Stimulated activated CD4-positive, alpha-beta T cell treated with anti-CD3 and anti-CD28 coated beads, Interleukin-2, amount 100 ng/mL, for 24 hours (primary cell): Measurements from ENCODE around the gene RNH1.

Source experiments
- DNase-seq, 2 donors: peaks; one replicate each; pipeline ENCODE4 v3.0.0-alpha.2; 2020

The RNH1 gene

DNA sequence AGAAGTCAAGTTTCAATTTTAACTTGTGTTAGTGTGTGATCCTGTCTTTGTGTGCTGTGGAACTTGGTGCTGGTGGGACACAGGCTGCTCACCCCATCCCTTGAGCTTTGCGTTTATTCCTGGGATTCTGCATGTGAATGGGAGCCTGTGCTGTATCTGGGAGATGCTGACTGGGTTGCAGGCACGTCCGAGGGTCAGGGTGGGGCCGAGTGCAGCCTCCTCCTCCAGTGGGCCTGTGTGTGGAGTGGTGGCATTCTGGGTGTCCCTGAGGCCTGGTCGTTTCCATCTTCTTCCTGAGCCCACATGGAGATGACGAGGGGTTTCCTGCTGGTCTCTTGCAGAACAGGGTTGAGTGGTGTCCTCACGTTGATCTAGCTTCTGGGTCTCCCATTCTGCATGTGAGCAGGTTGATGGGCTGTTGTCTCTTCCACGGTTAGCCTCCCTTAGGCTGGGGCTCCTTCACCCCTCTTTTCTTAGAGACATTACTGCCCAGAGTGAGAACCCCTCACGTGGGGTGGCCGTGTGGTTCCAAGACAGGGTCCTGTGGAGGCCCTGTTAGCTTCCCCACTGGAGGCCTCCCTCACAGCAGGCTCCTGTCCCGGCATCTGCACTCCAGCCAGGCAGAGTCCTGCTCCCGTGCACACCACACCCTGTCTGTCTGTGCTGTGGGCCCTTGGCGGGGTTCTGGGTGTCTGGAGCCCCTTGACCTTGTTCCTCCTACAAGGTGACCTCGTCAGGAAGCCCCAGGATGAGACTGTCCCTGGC, 52.1 kb downstream of the RNH1 start:
- DNase-seq = no peak

DNA sequence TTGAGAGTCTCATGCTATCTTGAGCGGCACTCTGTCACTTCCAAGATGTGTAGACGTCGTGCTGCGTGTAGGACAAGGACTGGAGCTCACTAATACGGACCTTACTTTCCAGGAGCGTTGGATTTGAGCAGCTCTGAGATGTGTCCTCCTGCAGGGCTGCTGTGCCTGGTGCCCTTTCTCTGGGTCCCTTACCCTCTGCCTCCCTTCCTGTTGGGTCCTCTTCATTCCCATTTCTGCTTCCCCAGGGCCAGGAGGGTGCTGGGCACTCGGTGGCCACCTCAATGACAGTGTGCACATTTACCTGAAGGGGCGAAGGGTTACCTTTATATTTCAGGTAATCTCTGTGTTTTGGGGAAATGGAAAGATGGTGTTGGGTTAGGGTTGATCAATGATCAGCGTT, 53.0 kb downstream of the RNH1 start:
- no peak for DNase-seq

DNA sequence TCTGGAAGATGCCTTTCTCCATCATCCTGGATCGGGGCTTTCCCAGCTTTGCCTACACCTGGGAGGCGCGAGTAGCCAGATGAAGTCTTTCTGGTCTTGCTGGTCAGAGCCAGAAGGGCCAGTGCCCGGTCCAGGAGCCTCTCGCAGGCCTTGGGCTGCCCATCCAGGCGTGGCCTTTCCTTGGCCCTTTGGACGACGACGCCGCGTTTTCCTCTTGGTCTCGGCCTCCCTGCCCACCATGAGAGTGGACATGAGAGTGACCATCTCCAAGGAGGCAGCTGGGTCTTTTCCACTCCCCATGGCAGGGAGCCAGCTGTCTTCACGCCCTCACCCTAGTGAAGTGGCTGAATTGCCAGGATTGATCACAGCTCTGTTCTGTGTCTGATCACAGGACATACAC, 53.5 kb downstream of the RNH1 start:
- DNase-seq = no peak

DNA sequence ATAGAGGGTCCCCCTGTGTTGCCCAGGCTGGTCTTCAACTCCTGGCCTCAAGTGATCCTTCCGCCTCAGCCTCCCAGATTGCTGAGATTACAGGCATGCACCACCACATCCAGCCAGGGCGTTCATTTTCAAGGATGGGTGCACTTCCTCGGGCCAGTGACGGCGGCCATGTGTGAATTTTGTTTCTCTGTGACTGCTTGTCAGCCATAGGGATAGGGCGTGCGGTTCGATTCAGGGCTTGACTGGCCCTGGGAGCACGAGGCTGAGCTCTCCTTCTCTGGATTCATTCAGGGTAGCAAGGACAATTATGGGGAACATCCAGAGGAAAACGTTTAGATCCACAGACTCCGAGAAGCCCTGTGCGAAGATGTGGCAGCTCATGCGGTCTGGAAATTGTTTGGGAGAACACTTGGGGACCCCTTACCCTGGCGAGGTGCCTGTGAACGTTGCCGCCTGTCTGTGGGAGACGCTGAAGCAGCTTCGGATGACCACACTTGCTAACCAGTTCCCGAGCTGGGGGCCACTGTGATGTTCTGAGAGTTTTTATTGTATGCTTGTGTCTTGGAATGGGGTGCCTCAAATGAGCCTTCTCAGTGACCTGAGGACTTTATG, 54.0 kb downstream of the RNH1 start:
- no peak for DNase-seq

DNA sequence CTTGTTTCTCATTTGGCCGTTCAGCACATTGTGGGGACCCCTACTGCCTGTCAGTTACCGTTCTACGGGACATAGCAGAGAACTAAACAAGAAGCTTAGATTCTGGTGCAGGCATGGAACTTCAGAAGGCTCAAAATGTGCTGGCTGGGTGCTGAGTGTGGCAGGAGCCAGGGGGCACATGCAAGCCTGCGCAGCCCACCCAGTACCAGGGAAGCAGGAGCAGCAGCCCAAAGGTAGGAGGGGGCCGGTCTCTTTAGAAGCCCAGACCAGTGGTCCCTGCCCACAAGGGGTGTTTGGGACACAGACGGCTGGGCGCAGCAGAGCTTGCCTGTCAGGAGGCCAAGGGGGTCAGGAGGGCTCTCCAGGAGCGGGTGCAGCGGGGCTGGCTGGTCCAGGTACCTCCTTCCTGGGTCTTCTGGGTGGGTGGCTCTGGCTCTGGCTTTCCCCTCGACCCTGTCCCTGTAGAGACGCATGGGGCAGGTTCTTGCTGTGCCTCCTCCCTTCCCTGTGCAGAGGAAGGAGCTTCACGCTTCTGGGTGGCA, 54.8 kb downstream of the RNH1 start:
- DNase-seq = no peak

DNA sequence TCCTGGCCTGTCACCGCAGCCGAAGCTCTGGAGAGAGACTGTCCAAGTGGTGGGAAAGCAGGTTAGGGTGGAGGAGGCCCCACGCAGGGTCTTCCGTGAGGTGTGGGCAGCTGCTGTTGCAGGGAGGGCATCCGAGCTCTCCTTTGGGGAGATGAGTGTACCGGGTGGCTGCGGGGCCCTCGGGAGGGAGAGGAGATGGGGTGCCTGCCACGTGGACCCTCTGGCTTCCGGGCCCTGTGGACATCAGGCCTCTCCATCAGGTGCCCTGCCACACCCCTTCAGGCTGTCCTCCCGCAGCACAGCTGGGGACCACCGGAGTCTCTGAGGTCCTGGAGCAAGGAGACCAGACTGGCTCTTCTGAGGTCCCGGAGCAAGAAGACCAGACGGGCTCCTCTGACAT, 55.3 kb downstream of the RNH1 start:
- no peak for DNase-seq

DNA sequence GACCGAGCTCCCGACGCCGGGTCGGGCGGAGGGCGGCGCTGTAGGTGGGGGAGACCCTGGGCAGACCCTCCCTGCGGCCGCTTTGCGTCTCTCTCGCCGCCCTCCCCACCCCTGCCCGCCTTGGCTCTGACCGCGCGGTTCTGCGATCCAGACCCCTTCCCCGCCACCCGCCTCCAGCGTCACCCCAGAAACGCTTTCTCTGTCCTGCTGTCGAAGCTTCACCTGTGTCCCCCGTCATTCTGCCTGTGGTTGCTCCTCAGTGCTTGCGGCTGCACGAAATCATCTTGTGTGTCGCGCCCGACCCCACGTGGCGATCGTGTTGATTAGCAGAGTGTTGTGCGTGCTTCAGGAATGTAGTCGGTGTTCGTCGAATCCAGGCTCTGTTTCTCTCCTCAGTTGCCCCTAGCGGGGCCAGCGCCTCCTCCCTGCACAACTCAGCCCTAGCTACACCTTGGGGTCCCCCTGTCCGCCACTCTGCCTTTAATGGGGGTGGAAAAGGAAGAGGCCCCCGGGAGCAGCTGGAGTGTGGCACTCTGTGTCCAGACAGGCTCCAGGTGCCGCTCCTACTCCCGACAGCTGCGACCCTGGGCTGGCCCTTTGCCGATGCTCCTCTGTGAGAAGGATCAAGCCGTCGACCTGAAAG, 56.1 kb downstream of the RNH1 start:
- DNase-seq = peak; percentile 72 to 75

DNA sequence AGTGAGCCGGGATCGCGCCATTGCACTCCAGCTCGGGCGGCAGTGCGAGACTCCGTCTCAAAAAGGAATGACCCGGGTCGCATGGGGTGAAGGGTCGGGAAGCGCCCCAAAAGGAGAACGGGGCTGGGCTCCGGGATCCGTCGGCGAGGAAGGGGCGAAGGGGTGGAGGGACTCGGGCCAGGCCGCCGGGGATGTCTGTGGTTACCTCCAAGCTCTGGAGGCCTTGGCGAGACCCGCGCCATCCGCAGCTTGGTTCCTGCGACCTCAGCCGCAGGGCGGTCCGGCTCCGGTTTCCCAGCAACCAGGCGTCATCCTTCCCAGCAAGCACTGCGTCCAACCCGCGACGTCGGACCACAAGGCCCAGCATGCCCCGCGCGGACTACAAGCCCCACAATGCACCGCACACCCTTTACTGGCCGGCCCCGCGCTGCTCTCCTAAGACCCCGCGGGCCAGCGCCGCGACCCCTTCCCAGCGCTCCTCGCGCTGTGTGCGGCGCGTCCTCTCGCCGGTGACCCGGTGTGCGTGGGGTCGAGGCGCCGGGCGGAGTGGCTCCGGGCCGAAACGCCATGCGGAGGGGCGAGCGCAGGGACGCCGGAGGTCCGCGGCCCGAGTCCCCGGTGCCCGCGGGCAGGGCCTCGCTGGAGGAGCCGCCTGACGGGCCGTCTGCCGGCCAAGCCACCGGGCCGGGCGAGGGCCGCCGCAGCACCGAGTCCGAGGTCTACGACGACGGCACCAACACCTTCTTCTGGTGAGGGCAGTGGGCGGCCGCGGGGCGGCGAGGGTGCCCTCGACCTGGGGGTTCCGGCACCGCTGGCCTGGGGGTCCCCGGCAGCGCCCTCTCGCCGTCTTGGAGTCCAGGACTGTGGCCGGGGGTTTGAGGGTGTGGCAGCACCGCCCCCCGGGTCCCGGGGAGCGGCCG, 56.9 kb downstream of the RNH1 start, which contains the start of gene PTDSS2:
Gene PTDSS2 (plus strand): TSS at position 391 of the 920 bp plus-strand sequence. CDS start 177 bp downstream, at position 568.
- DNase-seq = peak; percentile 95

DNA sequence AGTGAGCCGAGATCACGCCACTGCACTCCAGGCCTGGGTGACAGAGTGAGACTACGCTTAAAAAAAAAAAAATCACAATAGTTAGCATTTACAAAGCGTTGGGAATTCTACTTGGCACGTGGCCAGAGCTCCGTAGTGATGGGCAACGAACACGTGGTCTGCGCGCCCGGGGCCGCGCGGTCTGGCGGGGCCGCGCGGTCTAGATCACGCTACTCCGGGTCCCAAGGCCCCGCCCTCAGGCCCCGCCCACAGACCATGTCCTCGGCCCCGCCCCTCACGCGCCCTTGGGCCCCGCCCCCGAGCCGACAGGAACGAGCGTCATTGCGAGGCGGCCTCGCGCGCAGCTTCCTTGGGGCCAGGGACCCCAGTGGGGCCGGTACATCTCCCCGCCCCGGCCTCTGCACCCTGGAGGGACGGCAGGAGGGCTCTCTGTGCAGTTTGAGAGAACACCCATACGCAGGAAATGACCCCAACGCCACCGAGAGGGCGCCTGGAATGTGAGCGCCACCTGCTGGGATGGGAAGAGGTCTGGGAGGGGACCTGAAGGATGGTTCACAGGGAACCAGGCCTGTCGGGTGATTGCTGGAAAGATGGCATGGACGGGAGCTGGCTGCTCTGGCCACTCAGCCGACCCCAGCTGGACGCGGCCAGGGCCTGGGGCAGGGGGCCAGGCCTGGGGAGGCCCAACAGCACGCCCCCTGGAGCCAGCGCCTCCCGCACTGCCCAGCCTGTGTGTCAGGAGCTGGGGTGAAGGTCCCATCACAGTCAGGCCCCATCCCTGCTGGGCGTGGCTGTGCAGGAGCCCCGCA, 58.9 kb downstream of the RNH1 start:
- DNase-seq = peak; percentile 97 to 99

DNA sequence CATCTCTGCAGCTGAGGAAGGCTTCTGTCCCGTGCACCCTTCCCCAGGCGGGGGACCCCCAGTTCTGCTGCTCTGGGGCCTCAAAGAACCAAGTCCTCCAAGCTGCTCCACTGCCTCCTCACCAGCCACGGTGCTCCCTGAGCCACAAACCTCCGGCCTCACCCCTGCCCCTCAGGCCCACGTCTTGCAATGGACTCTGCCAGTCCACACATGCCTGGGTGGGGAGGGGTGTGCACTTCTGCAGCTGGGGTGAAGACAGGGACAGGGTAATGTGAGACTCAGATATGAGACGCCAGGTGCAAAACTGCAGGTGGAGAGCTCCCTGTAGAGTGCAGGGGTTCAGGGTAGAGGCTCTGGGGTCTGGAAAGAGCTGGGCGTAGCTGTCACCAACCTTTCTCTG, 60.2 kb downstream of the RNH1 start:
- DNase-seq = no peak

DNA sequence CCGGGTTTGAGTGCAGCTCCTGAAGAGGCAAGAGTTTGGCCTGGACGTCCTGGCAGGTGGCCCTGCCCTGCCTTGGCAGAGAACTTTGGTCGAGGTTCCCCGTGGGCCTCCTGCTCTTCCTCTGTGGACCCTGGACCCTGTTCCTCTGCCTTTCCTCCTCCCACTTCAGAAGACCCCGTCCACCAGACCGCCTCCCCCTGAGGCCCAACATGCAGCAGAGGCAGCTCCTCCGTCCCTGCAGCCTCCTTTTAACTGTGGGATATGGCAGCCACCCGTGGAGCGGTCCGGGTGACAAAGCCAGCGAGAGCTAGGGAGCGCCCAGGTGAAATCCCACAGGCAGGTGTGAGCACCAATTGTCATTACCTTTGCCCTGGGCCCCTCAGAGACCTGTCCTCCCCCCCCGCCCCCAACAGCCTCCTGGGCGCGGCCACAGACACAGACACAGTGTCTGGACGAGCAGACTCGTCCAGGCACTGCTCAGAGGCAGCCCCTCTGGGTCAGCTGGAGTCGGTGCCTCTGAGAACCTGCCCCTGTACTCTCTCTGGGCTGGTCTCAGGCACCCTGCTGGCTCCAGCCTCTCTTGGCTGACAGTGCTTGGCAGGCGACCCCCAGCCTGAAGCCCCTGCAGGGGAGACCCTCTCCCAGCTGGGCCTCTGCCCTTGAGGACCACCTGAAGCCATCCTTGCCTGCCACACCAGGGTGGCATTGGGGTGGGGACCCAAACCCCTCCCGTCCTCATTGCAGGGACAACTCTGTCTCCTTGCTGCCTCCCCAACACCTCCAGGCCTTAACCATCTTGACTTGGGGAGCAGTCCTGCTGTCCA, 61.1 kb downstream of the RNH1 start:
- DNase-seq = no peak
